GM04503 (cell line): ENCODE measurements around the gene MRI1.
"Not testable (repeated sequence)": the region's sequence is repeated elsewhere in the genome, so short reads cannot be mapped to it uniquely, and the experiment has no call there.

Experiments
- DNase-seq: peaks from one replicate; pipeline ENCODE4 v3.0.0-alpha.2; 2012; ENCODE audit warnings: low read depth

The MRI1 gene

GRCh38 chr19:13761423-13761822, 2.9 kb upstream of the MRI1 start:
- DNase-seq = no peak

GRCh38 chr19:13762635-13763235, 1.6 kb upstream of the MRI1 start:
- no peak for DNase-seq

GRCh38 chr19:13763265-13763664, 1.1 kb upstream of the MRI1 start:
- no peak for DNase-seq

GRCh38 chr19:13764821-13765394, 586 bp downstream of the MRI1 start:
- no peak for DNase-seq

- no peak for DNase-seq
Observed at GRCh38 chr19:13765395-13766094, 1.2 kb downstream of the MRI1 start.

- no peak for DNase-seq
Observed at GRCh38 chr19:13766095-13766481, 1.8 kb downstream of the MRI1 start.

- DNase-seq = no peak
Observed at GRCh38 chr19:13768510-13768909, 4.2 kb downstream of the MRI1 start.

- no peak for DNase-seq
Observed at GRCh38 chr19:13770013-13770635, 5.8 kb downstream of the MRI1 start.

- peak; percentile 78 for DNase-seq
Observed at GRCh38 chr19:13774217-13775191, 10.2 kb downstream of the MRI1 start, which contains the start of gene C19orf53. C19orf53 (plus strand) TSS chr19:13774456; CDS start chr19:13774478, 22 bp downstream.

- no peak for DNase-seq
Observed at GRCh38 chr19:13778398-13778797, 14.1 kb downstream of the MRI1 start.

GRCh38 chr19:13778847-13779246, 14.5 kb downstream of the MRI1 start:
- no peak for DNase-seq

GRCh38 chr19:13779794-13780193, 15.5 kb downstream of the MRI1 start:
- DNase-seq = not testable (repeated sequence)

- no peak for DNase-seq
Observed at GRCh38 chr19:13781547-13781946, 17.2 kb downstream of the MRI1 start.

- DNase-seq = no peak
Observed at GRCh38 chr19:13782537-13782936, 18.2 kb downstream of the MRI1 start.

GRCh38 chr19:13783565-13784500, 19.5 kb downstream of the MRI1 start:
- DNase-seq = no peak

GRCh38 chr19:13784731-13785452, 20.6 kb downstream of the MRI1 start:
- DNase-seq = no peak

- peak; percentile 80 for DNase-seq
Observed at GRCh38 chr19:13788991-13789390, 24.7 kb downstream of the MRI1 start.

GRCh38 chr19:13790354-13790753, 26.0 kb downstream of the MRI1 start:
- no peak for DNase-seq

GRCh38 chr19:13793317-13793716, 29.0 kb downstream of the MRI1 start:
- not testable (repeated sequence) for DNase-seq

- peak; percentile 81 for DNase-seq
Observed at GRCh38 chr19:13794398-13794756, 30.1 kb downstream of the MRI1 start.
